GM18907 (cell line): ENCODE data around the gene C5orf47.
A peak's percentile ranks its signal among the peaks of the same experiment; 100 is the strongest.
"Not testable (repeated sequence)": the region's sequence is repeated elsewhere in the genome, so short reads cannot be mapped to it uniquely, and the experiment has no call there.

Experiments used
- ATAC-seq: cut with Tn5 transposase; IDR thresholded peaks from one replicate; pipeline ENCODE4 v1.9.1; 2021; ENCODE audit warnings: mild to moderate bottlenecking, moderate library complexity; ENCODE audit not compliant: unreplicated experiment

Gene C5orf47

GRCh38 chr5:173969167-173970049, 19.6 kb upstream of the C5orf47 start:
- ATAC-seq: no peak

- ATAC-seq: no peak
Observed at GRCh38 chr5:173970878-173971650, 17.9 kb upstream of the C5orf47 start.

GRCh38 chr5:173971681-173972345, 17.2 kb upstream of the C5orf47 start:
- ATAC-seq: no peak

- ATAC-seq: no peak
Observed at GRCh38 chr5:173972607-173972924, 16.4 kb upstream of the C5orf47 start.

GRCh38 chr5:173972925-173973615, 15.9 kb upstream of the C5orf47 start:
- ATAC-seq: peak; percentile 85

- ATAC-seq: peak; percentile 25
Observed at GRCh38 chr5:173973616-173973969, 15.4 kb upstream of the C5orf47 start.

- ATAC-seq: no peak
Observed at GRCh38 chr5:173974688-173975239, 14.2 kb upstream of the C5orf47 start.

- ATAC-seq: no peak
Observed at GRCh38 chr5:173981185-173981761, 7.7 kb upstream of the C5orf47 start.

GRCh38 chr5:173984218-173984617, 4.8 kb upstream of the C5orf47 start:
- no peak for ATAC-seq

GRCh38 chr5:173989432-173990082, 587 bp downstream of the C5orf47 start:
- ATAC-seq: no peak

GRCh38 chr5:173997331-173997730, 8.4 kb downstream of the C5orf47 start:
- no peak for ATAC-seq

- ATAC-seq: no peak
Observed at GRCh38 chr5:173998531-173998930, 9.6 kb downstream of the C5orf47 start.

GRCh38 chr5:174000076-174000475, 11.1 kb downstream of the C5orf47 start:
- ATAC-seq: no peak

GRCh38 chr5:174003795-174004194, 14.8 kb downstream of the C5orf47 start:
- no peak for ATAC-seq

- no peak for ATAC-seq
Observed at GRCh38 chr5:174008922-174009321, 20.0 kb downstream of the C5orf47 start.

GRCh38 chr5:174010365-174010764, 21.4 kb downstream of the C5orf47 start:
- no peak for ATAC-seq

GRCh38 chr5:174011441-174011840, 22.5 kb downstream of the C5orf47 start:
- no peak for ATAC-seq

- not testable (repeated sequence) for ATAC-seq
Observed at GRCh38 chr5:174020069-174020927, 31.3 kb downstream of the C5orf47 start.

- no peak for ATAC-seq
Observed at GRCh38 chr5:174020928-174021304, 31.9 kb downstream of the C5orf47 start.
